Upper lobe of left lung (tissue), 4 donors: ENCODE results near the gene IL17RC.

Experiments
- CTCF ChIP-seq, 6 experiments: fragments of 450-650 bp in 4 of 6; fragments of 200-600 bp in 2 of 6; sonication (generic) in 2 of 6; IDR thresholded peaks; one replicate each; pipeline ENCODE4 v1.5.1; 2016 to 2019; ENCODE audit warnings: antibody characterized with exemption in 6 of 6
- POLR2A ChIP-seq, 4 donors: fragments of 450-650 bp; IDR thresholded peaks; one replicate each; pipeline ENCODE4 v1.5.1; 2016 to 2017; ENCODE audit warnings: antibody characterized with exemption in 4 of 4, mild to moderate bottlenecking in 2 of 4
- POLR2AphosphoS5 ChIP-seq, 2 donors: sonication (generic); formaldehyde crosslinking; IDR thresholded peaks; one replicate each; pipeline ENCODE4 v1.5.1; 2017; ENCODE audit warnings: antibody characterized with exemption in 2 of 2

- TF ChIP-seq CTCF (IDR thresholded peaks at IDR 0.05) (no peak), POLR2A (IDR thresholded peaks at IDR 0.05) (no peak), POLR2AphosphoS5 (IDR thresholded peaks at IDR 0.05) (no peak)
Observed at GRCh38 chr3:9935966-9936510, 19.1 kb downstream of the IL17RC start.
